ENCODE data around the gene RPL28. TPM values are rescaled to one million over a fixed set of nuclear protein-coding genes. Genes with fewer than 3 reads are reported as not detected.
"Not testable (repeated sequence)": the region's sequence is repeated elsewhere in the genome, so short reads cannot be mapped to it uniquely, and the experiment has no call there.

Gene RPL28
- total RNA-seq, 1 experiment from 2014 or later = 617 TPM

DNA sequence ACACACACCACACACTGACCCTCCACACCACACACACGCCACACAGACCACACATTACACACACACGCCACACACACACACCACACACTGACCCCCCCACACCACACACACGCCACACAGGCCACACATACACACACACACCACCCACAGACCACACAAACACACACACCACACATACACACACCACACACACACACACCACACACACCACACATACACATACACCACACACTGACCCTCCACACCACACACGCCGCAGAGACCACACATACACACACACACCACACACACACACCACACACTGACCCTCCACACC lies 62.4 kb downstream of the RPL28 start:
- not testable (repeated sequence) for H3K4me3 ChIP-seq; H3K4me1 ChIP-seq; H3K27me3 ChIP-seq; H3K9me3 ChIP-seq (replicated peaks); H3K36me3 ChIP-seq; DNase-seq; H3K27ac ChIP-seq

DNA sequence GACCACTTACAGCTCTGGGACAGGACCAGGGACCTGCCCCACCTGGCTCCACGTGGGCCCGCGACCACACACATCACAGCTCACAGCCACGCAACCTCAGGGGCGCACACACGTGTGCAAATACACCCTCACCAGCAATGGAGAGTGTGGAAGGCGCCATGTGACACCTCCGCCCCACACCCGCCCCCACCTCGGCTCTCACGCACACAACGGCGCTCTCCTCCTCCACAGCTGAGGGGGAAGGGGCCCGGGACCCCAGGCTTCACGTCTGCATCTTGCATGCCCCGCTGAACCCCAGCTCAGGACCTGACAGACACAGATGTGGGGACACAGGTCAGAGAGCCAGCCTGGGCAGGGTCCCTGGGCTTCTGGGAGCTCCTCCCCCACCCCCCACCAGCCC lies 63.7 kb downstream of the RPL28 start:
- H3K9me3 ChIP-seq (replicated peaks) = no peaks in the 10 kb centered on the region
- H3K4me3 ChIP-seq = no peak overlapping the region
- H3K4me1 ChIP-seq = no peaks in the 10 kb centered on the region
- H3K27me3 ChIP-seq = no peaks in the 10 kb centered on the region
- no peak overlapping the region for H3K27ac ChIP-seq
- no peak for DNase-seq
- no peaks in the 10 kb centered on the region; the same call in 1 of the 2 replicates for H3K36me3 ChIP-seq

GRCh38 chr19:55451163-55451964 lies 65.6 kb downstream of the RPL28 start:
- Histone ChIP-seq H3K36me3 (no peaks in the 10 kb centered on the region; the same call in 1 of the 2 replicates), H3K27ac (no peak overlapping the region), H3K27me3 (no peaks in the 10 kb centered on the region), H3K4me3 (peak overlapping the region; percentile 17; the same call in 1 of the 2 replicates), H3K4me1 (no peaks in the 10 kb centered on the region), H3K9me3 (replicated peaks) (no peaks in the 10 kb centered on the region)
- no peak for DNase-seq

- Histone ChIP-seq H3K4me1 (no peaks in the 10 kb centered on the region), H3K4me3 (no peak overlapping the region), H3K27me3 (no peaks in the 10 kb centered on the region), H3K9me3 (replicated peaks) (no peaks in the 10 kb centered on the region), H3K36me3 (no peaks in the 10 kb centered on the region; the same call in 1 of the 2 replicates), H3K27ac (no peak overlapping the region)
- no peak for DNase-seq
Observed at GRCh38 chr19:55451965-55452748, 66.4 kb downstream of the RPL28 start.

Other genes starting within 250 kb of the RPL28 start
- gene TNNT1, start 236.7 kb upstream of the RPL28 start, total RNA-seq (2014; rRNA removed; shearing (Covaris generic)) = 599 and 612 TPM in 2 replicates
- gene TNNI3, start 228.2 kb upstream of the RPL28 start, total RNA-seq (2014; rRNA removed; shearing (Covaris generic)) = 2.4 and 2.5 TPM in 2 replicates
- 9.1 and 14.0 TPM in 2 replicates for gene DNAAF3, start 219.3 kb upstream of the RPL28 start, total RNA-seq (2014; rRNA removed; shearing (Covaris generic))
- gene SYT5, start 205.6 kb upstream of the RPL28 start, total RNA-seq (2014; rRNA removed; shearing (Covaris generic)) = 0.36 TPM in 1 of 2 replicates, not detected in the other
- gene PTPRH, start 176.4 kb upstream of the RPL28 start, total RNA-seq (2014; rRNA removed; shearing (Covaris generic)) = 0.94 and 1.4 TPM in 2 replicates
- gene TMEM86B, start 157.2 kb upstream of the RPL28 start, total RNA-seq (2014; rRNA removed; shearing (Covaris generic)) = 2.3 and 2.5 TPM in 2 replicates
- gene PPP6R1, start 126.9 kb upstream of the RPL28 start, total RNA-seq (2014; rRNA removed; shearing (Covaris generic)) = 39.5 and 44.9 TPM in 2 replicates
- 39.3 and 40.8 TPM in 2 replicates for gene HSPBP1, start 105.8 kb upstream of the RPL28 start, total RNA-seq (2014; rRNA removed; shearing (Covaris generic))
- 13.2 and 15.8 TPM in 2 replicates for gene BRSK1, start 101.9 kb upstream of the RPL28 start, total RNA-seq (2014; rRNA removed; shearing (Covaris generic))
- not detected in 2 replicates for gene TMEM150B, start 60.6 kb upstream of the RPL28 start, total RNA-seq (2014; rRNA removed; shearing (Covaris generic))
- 21.2 and 21.6 TPM in 2 replicates for gene KMT5C, start 46.1 kb upstream of the RPL28 start, total RNA-seq (2014; rRNA removed; shearing (Covaris generic))
- gene COX6B2, start 31.2 kb upstream of the RPL28 start, total RNA-seq (2014; rRNA removed; shearing (Covaris generic)) = 0.45 TPM in 1 of 2 replicates, not detected in the other
- not detected in 2 replicates for gene GARIN5B, start 22.7 kb upstream of the RPL28 start, total RNA-seq (2014; rRNA removed; shearing (Covaris generic))
- 16.7 and 17.8 TPM in 2 replicates for gene IL11, start 15.5 kb upstream of the RPL28 start, total RNA-seq (2014; rRNA removed; shearing (Covaris generic))
- gene TMEM190, start 9.1 kb upstream of the RPL28 start, total RNA-seq (2014; rRNA removed; shearing (Covaris generic)) = not detected in 2 replicates
- gene TMEM238, start 1.6 kb upstream of the RPL28 start, total RNA-seq (2014; rRNA removed; shearing (Covaris generic)) = 0.14 and 0.25 TPM in 2 replicates
- 509 and 566 TPM in 2 replicates for gene UBE2S, start 21.9 kb downstream of the RPL28 start, total RNA-seq (2014; rRNA removed; shearing (Covaris generic))
- not detected in 2 replicates for gene SHISA7, start 57.4 kb downstream of the RPL28 start, total RNA-seq (2014; rRNA removed; shearing (Covaris generic))
- gene ISOC2, start 75.7 kb downstream of the RPL28 start, total RNA-seq (2014; rRNA removed; shearing (Covaris generic)) = 63.2 and 70.8 TPM in 2 replicates
- not detected in 2 replicates for gene C19orf85, start 78.8 kb downstream of the RPL28 start, total RNA-seq (2014; rRNA removed; shearing (Covaris generic))
- gene ZNF628, start 90.7 kb downstream of the RPL28 start, total RNA-seq (2014; rRNA removed; shearing (Covaris generic)) = 2.9 and 3.6 TPM in 2 replicates
- 22.1 and 25.9 TPM in 2 replicates for gene NAT14, start 99.3 kb downstream of the RPL28 start, total RNA-seq (2014; rRNA removed; shearing (Covaris generic))
- gene SSC5D, start 102.5 kb downstream of the RPL28 start, total RNA-seq (2014; rRNA removed; shearing (Covaris generic)) = 3.1 and 3.8 TPM in 2 replicates
- 6.8 and 6.9 TPM in 2 replicates for gene SBK2, start 151.2 kb downstream of the RPL28 start, total RNA-seq (2014; rRNA removed; shearing (Covaris generic))
- gene SBK3, start 159.6 kb downstream of the RPL28 start, total RNA-seq (2014; rRNA removed; shearing (Covaris generic)) = 0.30 and 0.87 TPM in 2 replicates
- 5.4 and 7.5 TPM in 2 replicates for gene ZNF579, start 194.9 kb downstream of the RPL28 start, total RNA-seq (2014; rRNA removed; shearing (Covaris generic))
- 7.9 and 10.3 TPM in 2 replicates for gene FIZ1, start 213.6 kb downstream of the RPL28 start, total RNA-seq (2014; rRNA removed; shearing (Covaris generic))
- gene ZNF524, start 214.4 kb downstream of the RPL28 start, total RNA-seq (2014; rRNA removed; shearing (Covaris generic)) = 2.7 and 3.2 TPM in 2 replicates
- gene ZNF865, start 219.7 kb downstream of the RPL28 start, total RNA-seq (2014; rRNA removed; shearing (Covaris generic)) = 1.7 and 2.0 TPM in 2 replicates
- gene ZNF784, start 238.6 kb downstream of the RPL28 start, total RNA-seq (2014; rRNA removed; shearing (Covaris generic)) = 2.7 and 3.1 TPM in 2 replicates

Data from SJCRH30 (cell line).